GM19397 (cell line): ENCODE measurements around the gene SHROOM3.

Experiments
- ATAC-seq: cut with Tn5 transposase; IDR thresholded peaks from one replicate; pipeline ENCODE4 v1.9.1; 2021; ENCODE audit warnings: mild to moderate bottlenecking, moderate library complexity; ENCODE audit not compliant: unreplicated experiment

SHROOM3 gene

GRCh38 chr4:76649086-76649485, 214.1 kb downstream of the SHROOM3 start:
- ATAC-seq, result no peak

GRCh38 chr4:76651616-76652015, 216.6 kb downstream of the SHROOM3 start:
- no peak for ATAC-seq

DNA sequence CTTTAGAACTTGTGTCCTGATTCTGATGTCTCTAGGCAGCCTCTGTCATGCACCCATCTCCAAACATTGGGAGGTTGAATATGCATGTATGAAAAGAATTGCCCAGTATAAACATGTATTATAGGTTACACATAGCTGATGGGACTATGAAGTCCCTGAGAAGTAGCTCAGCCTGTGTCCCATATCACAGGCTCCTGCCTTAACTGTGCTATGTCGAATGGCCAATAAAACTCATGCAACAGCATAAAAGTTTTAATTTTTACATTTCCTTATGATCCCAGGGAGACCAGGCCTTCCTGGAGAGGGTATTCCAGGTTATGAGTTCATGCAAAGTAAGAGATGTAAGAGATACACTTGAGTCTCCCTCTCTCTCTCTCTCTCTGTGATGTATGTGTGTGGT, 217.4 kb downstream of the SHROOM3 start:
- ATAC-seq, result no peak

GRCh38 chr4:76654084-76654483, 219.1 kb downstream of the SHROOM3 start:
- ATAC-seq, result no peak

DNA sequence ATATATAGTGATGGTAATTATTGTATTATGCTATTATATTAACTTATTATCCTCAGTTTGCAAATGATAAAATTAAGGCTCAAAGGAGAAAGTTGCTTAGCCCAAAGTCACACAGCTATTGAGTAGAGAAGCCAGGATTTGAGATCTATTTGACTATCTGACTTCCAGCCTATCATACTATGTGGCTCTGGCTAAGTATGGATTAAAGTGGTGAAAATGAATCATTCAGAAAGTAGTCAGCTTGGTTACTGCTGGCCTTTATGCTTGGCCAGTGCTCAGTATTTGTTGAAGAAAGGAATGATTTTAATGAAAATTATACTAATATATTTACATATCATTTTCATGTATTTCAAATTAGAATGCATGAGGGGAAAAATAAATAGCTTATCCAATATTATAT, 219.8 kb downstream of the SHROOM3 start:
- ATAC-seq, result no peak

DNA sequence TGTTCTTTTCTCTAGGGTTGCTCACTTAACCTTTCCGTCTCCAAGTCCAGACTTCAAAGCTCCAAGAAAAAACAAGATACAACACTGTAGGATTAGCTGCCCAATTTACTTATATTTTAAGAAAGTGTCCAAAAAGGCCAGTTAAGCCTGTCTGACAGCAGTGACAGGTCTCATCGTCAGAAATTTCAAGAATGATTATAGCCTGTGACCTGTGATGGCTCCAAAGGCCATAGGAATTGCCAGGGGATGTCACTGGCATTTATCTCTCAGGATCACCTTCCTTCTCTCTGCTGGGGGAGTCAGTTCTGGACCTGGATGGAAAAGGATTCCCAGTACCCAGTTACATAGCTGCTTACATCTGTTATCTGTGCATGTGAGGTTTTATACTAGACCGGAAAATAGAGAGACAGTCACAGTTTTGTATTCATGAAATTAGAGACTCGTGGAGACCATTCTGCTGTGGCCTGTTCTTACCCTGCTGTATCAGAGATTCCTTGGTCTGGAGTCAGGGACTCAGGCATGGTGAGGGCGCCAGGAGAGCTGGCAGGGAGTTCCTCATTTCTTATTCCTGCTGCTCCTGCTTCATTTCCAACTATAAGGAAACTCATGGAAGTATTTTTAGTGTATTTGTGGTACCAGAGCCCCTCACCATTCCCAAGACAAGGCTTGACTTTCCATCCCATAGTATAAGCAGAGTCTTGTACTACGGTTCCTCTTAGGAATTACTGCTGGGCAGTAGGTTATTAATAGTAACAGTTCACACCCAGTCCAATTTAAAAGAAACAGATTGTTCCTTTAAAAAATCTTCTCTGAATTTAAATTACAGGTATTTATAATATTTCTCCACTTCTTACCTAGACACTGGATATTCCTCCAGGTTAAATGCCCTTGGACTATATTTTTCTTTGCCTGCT, 220.8 kb downstream of the SHROOM3 start:
- no peak for ATAC-seq

GRCh38 chr4:76657443-76657842, 222.4 kb downstream of the SHROOM3 start:
- ATAC-seq, result no peak

DNA sequence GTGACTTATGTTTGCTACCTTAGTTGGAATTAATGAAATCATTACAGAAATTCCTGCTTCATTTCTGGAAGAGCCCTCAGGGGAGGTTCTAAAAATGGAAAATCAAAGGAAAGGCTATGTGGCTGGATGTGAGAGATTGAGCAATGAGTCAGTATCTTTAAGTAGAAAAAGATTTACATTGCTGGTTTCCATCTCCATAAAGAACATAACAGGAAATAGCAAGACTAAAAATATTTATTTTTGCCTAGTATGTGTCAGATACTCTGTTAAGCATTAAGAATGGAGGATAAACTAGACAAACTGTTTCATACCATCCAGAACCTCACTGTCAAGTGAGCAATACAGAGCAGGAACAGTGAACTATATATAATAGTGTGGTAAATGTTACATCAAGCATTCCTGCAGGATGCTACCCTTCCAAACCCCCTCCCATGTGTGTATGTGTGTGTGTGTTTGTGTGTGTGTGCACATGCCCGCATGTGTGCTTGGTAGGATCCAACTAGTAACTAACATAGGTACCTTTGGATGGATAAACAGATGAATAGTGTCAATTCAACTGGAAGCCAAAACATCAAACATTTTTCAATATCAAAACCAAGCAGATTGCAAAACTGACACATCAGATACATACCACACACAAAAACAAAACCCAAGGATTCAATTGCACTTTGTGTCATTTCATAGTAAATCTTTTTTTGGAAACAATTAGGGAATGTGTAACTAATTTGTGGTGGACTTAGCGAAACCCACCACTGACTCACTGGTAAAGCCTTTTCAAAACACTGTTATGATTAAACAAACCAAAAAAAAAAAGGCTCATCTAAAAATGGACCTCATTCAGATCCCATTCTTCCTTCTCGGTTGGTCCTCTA, 223.4 kb downstream of the SHROOM3 start:
- ATAC-seq, result peak; percentile 49

- peak; percentile 2 for ATAC-seq
Measured at GRCh38 chr4:76659103-76659490, 224.1 kb downstream of the SHROOM3 start.

- ATAC-seq, result no peak
Measured at GRCh38 chr4:76663824-76664223, 228.8 kb downstream of the SHROOM3 start.

DNA sequence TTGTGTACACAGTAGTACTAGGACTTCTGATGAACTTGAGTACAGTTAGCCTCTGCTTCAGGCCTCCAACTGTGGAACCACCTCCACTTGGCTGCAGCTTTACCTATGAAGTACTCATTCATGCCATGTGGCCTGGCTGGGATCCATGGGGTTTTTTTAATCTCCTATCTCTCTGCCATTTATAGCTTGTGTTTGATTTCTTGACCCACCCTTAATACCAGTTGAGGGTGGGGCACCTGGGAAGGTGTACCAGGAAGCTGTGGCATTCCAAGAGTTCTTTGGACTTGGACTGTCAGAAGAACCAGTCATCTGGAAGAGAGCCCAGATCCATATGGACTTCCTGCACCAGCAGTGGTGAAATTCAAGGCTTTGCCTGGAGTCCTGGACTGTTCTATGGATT, 230.1 kb downstream of the SHROOM3 start:
- no peak for ATAC-seq

DNA sequence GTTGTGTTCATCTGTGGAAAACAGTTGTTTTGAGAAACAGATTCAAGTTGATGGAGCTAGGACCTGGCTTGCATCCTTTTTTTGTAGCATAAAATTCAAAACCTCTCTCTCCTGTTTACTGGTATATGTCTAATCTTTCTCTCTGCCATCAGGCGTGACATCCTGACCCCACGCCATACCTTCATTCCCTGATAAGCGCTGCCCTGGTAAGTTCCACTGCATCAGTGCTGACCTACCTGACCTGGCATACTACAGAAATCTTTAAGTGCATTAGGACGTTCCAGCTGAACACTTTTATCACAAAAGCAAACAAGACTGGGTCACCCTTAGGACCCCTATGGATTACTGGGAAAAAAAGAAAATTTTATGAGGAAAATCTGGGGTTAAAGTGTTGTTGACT, 230.7 kb downstream of the SHROOM3 start:
- ATAC-seq, result no peak

GRCh38 chr4:76666944-76667532, 232.0 kb downstream of the SHROOM3 start:
- peak; percentile 79 for ATAC-seq

GRCh38 chr4:76670631-76671030, 235.6 kb downstream of the SHROOM3 start:
- ATAC-seq, result no peak

DNA sequence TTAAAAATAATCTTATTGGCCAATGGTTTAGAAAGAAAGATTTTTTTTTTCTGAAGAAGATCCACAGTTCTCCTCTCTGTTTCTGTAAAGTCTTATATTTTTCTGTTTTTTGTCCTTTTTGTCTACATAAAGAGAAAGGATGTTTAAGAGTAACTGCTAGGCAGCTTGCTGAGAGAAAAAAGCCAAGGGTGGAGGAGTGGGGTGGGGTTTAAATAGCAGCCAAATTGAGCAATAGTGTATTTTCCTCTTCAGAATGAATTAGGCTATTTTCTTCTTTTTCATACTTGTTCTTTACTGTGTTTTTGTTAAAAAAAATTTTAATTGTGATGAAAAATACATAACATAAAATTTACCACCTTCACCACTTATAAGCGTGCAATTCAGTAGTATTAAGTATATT, 238.3 kb downstream of the SHROOM3 start:
- ATAC-seq, result no peak

DNA sequence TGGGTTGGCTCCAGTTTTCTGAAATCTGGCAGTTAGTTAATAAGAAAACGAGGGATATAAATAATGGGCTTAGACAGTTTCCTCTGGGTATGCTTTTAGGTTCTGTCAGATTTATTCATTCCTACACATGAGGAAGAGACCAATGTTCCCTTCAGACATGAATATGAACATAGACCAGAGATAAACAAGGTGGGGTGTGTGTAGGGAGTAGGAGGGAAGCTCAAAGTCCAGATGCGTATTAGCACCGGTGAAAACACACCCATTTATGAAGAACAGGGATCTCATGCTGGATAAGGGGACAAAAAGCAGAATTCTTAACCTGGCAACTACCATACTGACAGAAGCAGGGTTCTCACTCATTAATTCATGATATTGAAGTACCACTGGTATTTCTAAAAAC, 240.0 kb downstream of the SHROOM3 start:
- no peak for ATAC-seq

DNA sequence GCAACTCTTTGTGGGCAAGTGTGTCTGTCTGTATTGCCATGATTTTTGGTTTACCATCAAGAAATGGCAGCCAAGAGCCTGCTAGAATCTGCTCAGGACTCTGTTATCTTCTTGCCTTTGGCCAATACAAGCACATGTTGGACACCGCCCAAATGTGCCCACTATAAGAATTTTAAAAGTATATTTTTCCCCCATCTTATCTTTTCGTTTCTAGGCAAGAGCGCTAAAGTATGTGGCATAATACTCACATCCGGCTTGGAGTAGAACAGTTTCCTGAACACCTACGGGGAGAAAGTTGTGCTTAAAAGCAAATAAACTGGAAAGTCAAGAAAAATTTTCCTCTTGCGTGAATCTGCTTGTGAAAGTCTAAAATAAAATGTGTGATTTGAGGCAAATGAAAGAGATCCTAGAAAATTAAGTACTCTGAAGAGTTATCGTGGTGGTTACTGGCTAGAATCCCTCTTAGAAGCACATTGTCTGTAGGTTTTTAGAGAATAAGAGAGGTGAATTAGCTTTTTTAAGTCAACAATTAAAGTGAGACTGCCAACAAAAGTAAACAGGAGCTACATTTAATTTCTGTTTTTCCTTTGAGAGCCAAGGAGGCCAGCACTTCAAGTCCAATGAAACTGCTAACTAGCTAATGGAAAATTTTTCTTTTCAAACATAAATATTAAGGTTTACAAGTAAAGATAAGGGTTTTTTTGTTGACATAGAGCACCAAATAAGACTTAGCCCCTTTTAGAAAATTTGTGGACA, 242.7 kb downstream of the SHROOM3 start:
- ATAC-seq, result no peak

DNA sequence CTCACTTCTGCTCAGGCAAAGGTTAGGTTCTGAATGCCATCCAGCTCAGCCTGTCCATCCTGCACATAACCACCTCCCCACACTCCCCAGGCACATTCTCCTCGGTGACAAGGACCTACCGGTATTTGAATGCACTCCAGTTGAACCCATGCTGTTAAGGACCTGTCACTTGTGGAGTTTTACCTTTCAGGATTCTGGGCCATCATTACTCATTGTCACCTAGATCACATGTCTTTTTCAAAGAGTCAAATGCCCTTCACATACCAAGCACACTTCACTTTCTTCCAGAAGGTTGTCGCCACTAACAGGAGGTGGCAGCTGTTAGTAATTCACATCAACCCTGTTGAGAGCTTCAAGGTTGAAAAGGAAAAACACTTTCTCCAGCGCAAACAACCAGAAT, 244.7 kb downstream of the SHROOM3 start:
- ATAC-seq, result no peak

DNA sequence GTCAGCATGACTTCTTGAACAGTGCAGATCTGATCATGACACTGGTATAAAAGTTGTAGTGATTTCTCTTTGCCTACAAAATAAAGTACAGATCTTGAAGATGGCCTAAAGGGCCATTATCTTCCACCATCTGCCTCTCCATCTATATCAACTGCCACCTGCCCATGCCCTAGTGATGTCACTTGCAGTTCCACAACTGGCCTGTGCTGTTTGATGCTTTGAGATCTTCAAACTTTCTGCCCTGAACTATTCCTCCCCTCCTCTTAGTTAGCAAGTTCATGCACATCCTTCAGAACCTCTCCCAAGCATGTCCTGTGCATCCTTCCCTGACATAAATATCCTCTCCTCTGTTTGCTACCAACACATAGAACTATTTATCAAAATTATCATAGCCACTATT, 245.9 kb downstream of the SHROOM3 start:
- ATAC-seq, result no peak

DNA sequence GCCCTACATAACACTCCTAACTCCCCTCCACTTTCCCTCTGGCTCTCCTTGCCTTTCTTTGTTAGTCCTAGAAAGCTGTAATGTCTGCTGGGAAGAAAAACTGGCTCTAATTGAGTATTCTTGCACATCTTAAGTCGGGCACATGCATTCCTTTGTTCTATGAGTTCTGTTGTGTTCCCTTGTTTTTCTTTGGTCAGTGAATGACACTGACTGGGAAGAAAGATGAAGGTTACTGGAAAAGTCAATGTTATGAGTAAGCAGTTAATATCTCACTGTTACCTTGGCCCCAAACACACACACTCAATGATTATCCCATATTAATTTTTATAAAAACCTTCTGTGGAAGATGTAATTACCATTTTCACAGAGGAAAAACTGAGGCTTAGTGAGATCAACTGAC, 247.0 kb downstream of the SHROOM3 start:
- no peak for ATAC-seq

DNA sequence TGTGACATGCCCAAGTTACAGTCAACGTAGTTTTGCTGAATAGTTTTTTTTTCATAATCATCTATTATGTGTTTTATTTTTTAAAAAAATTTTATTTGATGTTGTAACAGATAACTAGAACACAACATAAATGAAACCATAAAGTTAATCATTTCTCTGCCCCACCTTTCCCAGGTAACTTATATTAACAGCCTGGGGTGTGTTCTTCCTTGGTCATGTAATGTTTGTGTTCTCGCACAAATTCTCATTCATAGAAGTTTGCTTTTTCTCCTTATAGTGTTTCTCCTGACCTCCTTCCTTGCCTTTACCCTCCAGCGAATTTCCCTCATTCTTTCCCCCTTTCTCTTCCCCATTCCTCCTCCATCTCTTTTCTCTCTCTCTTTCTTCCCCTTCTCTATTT, 248.1 kb downstream of the SHROOM3 start:
- ATAC-seq, result no peak
